Smooth muscle cell (in vitro differentiated cells): Measurements from ENCODE around the gene UBXN11. TPM values are rescaled to one million over a fixed set of nuclear protein-coding genes. Genes with fewer than 3 reads are reported as not detected.

Experiments used
- DNase-seq: peaks from one replicate; lab custom pipeline; 2025; ENCODE audit not compliant: unreplicated experiment; lab: John Stamatoyannopoulos, UW
- H2AFZ ChIP-seq: fragments of 200-600 bp; sonication (generic); 2 replicates; pipeline ENCODE4 v1.6.0; 2016; ENCODE audit warnings: antibody characterized with exemption, low read depth, mild to moderate bottlenecking
- H3F3A ChIP-seq: fragments of 200-600 bp; sonication (generic); 2 replicates; pipeline ENCODE4 v1.6.0; 2017; ENCODE audit warnings: antibody characterized with exemption, low read depth
- H3K27ac ChIP-seq: fragments of 200-600 bp; sonication (generic); 2 replicates; pipeline ENCODE4 v1.5.1; 2016; ENCODE audit warnings: low read depth, mild to moderate bottlenecking
- H3K27me3 ChIP-seq: fragments of 200-600 bp; sonication (generic); 2 replicates; pipeline ENCODE4 v1.6.1; 2016; ENCODE audit warnings: low read depth, mild to moderate bottlenecking
- H3K36me3 ChIP-seq: fragments of 200-600 bp; sonication (generic); 2 replicates; pipeline ENCODE4 v1.5.1; 2016; ENCODE audit warnings: low read depth
- H3K4me1 ChIP-seq: fragments of 200-600 bp; sonication (generic); 2 replicates; pipeline ENCODE4 v1.5.1; 2016; ENCODE audit warnings: low read depth
- H3K4me2 ChIP-seq: fragments of 200-600 bp; sonication (generic); 2 replicates; pipeline ENCODE4 v1.6.0; 2016; ENCODE audit warnings: mild to moderate bottlenecking
- H3K4me3 ChIP-seq: fragments of 200-600 bp; sonication (generic); 2 replicates; pipeline ENCODE4 v1.5.1; 2016; ENCODE audit warnings: mild to moderate bottlenecking
- H3K79me2 ChIP-seq: fragments of 200-600 bp; sonication (generic); 2 replicates; pipeline ENCODE4 v1.6.0; 2016; ENCODE audit warnings: low read depth, mild to moderate bottlenecking
- H3K9ac ChIP-seq: fragments of 200-600 bp; sonication (generic); 2 replicates; pipeline ENCODE4 v1.6.0; 2016; ENCODE audit warnings: low read depth
- H3K9me3 ChIP-seq: fragments of 200-600 bp; sonication (generic); replicated peaks from 2 replicates; pipeline ENCODE4 v1.5.1; 2016; ENCODE audit warnings: low read depth
- H4K20me1 ChIP-seq: fragments of 200-600 bp; sonication (generic); 2 replicates; pipeline ENCODE4 v1.6.0; 2016; ENCODE audit warnings: low read depth
- WGBS: methylation state at CpG from one replicate; pipeline ENCODE4 v1.1.7; 2016; ENCODE audit warnings: low lambda C conversion rate; 5-methylcytosine and 5-hydroxymethylcytosine counted together
- polyA plus RNA-seq: library from polyadenylated mRNA; unstranded; fragments of >200 nt; fragmentation: Nextera tagmentation; extraction: Ambion mirVana; gene quantifications from 2 replicates; pipeline ENCODE4 v1.2.1, GENCODE V29; 2016
- total RNA-seq: library from RNA; depleted of rRNA; stranded (reverse); fragments of >200 nt; gene quantifications from 2 replicates; pipeline ENCODE4 v1.2.3, GENCODE V29; 2014
- TF ChIP-seq, protein P1 (sequence below): fragments of 200-600 bp; sonication (generic); IDR thresholded peaks from 2 replicates; pipeline ENCODE4 v1.5.1; 2017; ENCODE audit warnings: borderline replicate concordance, mild to moderate bottlenecking, antibody characterized with exemption; ENCODE audit not compliant: insufficient read depth, poor library complexity, severe bottlenecking

UBXN11 gene, protein sequence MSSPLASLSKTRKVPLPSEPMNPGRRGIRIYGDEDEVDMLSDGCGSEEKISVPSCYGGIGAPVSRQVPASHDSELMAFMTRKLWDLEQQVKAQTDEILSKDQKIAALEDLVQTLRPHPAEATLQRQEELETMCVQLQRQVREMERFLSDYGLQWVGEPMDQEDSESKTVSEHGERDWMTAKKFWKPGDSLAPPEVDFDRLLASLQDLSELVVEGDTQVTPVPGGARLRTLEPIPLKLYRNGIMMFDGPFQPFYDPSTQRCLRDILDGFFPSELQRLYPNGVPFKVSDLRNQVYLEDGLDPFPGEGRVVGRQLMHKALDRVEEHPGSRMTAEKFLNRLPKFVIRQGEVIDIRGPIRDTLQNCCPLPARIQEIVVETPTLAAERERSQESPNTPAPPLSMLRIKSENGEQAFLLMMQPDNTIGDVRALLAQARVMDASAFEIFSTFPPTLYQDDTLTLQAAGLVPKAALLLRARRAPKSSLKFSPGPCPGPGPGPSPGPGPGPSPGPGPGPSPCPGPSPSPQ
- total RNA-seq: 3.3 and 4.8 TPM in 2 replicates
- 17.7 and 20.3 TPM in 2 replicates for polyA plus RNA-seq

DNA sequence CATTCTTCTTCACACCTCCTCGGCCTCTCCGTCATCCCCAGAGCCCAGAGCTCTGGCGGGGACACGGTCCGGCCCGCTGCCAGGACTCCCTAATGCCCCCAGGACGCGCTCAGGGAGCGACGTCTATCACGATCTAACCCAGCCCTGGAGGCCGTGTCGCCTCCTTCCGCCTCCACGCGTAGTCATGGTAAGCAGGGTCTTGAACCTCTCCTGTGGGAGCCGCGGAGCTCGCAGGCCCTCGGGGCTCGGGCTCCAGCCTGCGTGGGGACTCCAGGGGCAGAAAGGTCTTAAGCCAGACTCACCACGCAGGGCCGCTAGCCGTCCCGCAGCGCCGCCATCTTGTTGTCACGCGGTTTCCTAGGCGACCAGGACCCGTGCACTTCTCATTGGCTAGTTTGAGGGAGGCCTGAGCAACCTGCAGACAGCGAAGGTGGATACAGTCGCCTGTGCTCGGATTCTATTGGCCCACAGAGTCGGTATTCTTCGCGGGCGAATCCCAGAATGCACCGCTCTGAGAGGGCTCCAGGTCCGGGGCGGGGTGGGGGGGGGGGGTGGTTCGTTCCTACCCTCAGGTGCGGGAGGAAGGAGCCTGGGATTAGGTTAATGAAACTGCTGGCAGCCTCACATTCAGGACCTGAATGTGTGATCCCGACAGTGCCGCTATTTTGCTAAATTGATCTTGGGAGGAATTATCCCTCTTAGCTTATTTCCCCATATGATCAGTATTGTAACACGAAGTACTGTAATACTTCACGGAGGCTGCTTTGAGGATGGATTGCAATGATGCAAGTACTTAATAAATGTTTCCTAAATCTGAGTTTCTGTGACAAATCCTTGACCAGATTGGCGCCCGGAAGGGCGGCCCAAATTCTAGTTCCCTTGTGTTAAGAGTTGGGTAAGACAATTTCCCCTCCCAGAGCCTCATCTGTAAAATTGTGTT, at the start of gene UBXN11:
UBXN11 (minus strand) TSS at position 347 of the 940 bp plus-strand sequence. CDS start 3,753 bp downstream, outside the sequence.
- Histone ChIP-seq H3K36me3 (no peaks in the 10 kb centered on the region), H3K4me3 (peak within 1 kb of the TSS; percentile 91), H3K79me2 (no peaks in the 10 kb centered on the region), H3K27ac (peak within 1 kb of the TSS; percentile 65), H3K9ac (peak within 1 kb of the TSS; percentile 95), H3K27me3 (no peaks in the 10 kb centered on the region), H3K4me2 (peak within 1 kb of the TSS; percentile 99), H4K20me1 (no peaks in the 10 kb centered on the region), H3K9me3 (no peaks in the 10 kb centered on the region), H2AFZ (peak within 1 kb of the TSS; percentile 99), H3F3A (no peaks in the 10 kb centered on the region), H3K4me1 (peaks cover 10% of the 10 kb centered on the region)
- TF ChIP-seq, protein P1, sequence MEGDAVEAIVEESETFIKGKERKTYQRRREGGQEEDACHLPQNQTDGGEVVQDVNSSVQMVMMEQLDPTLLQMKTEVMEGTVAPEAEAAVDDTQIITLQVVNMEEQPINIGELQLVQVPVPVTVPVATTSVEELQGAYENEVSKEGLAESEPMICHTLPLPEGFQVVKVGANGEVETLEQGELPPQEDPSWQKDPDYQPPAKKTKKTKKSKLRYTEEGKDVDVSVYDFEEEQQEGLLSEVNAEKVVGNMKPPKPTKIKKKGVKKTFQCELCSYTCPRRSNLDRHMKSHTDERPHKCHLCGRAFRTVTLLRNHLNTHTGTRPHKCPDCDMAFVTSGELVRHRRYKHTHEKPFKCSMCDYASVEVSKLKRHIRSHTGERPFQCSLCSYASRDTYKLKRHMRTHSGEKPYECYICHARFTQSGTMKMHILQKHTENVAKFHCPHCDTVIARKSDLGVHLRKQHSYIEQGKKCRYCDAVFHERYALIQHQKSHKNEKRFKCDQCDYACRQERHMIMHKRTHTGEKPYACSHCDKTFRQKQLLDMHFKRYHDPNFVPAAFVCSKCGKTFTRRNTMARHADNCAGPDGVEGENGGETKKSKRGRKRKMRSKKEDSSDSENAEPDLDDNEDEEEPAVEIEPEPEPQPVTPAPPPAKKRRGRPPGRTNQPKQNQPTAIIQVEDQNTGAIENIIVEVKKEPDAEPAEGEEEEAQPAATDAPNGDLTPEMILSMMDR: no peak
- 3% methylated on average over 51 of the region's 51 CpGs for WGBS
- DNase-seq: peak; percentile 48

DNA sequence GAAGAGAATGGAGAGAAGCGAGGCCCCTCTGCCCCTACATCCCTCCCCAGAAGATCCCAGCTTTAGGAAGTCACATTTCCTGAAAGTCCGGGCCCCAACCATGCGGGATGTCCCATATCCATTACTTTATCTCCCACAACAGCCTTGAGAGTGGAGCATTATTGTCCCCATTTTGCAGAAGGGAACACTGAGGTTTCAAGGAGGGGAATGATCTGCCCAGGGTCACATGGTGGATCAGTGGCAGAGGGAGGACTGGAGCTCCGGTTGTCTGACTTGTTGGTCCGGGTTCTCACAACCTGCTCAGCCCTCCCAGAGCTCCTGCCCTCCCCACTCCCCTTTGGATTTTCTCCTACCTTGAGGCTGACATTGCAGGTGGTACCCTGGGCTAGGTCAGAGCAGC, 49.7 kb upstream of the UBXN11 start:
- no peaks in the 10 kb centered on the region for H3K9me3 ChIP-seq
- no peaks in the 10 kb centered on the region for H4K20me1 ChIP-seq
- no peak overlapping the region for H3K4me2 ChIP-seq
- H3K4me1 ChIP-seq: peaks cover 7% of the 10 kb centered on the region
- no peak overlapping the region for H2AFZ ChIP-seq
- 94% methylated on average over 5 of the region's 5 CpGs for WGBS
- no peak overlapping the region for H3K27ac ChIP-seq
- no peak overlapping the region for H3K9ac ChIP-seq
- peaks cover 41% of the 10 kb centered on the region for H3K27me3 ChIP-seq
- no peak overlapping the region for H3K4me3 ChIP-seq
- DNase-seq: no peak
- H3K36me3 ChIP-seq: no peaks in the 10 kb centered on the region
- H3K79me2 ChIP-seq: no peaks in the 10 kb centered on the region
- no peaks in the 10 kb centered on the region for H3F3A ChIP-seq
- TF ChIP-seq, protein P1: no peak

DNA sequence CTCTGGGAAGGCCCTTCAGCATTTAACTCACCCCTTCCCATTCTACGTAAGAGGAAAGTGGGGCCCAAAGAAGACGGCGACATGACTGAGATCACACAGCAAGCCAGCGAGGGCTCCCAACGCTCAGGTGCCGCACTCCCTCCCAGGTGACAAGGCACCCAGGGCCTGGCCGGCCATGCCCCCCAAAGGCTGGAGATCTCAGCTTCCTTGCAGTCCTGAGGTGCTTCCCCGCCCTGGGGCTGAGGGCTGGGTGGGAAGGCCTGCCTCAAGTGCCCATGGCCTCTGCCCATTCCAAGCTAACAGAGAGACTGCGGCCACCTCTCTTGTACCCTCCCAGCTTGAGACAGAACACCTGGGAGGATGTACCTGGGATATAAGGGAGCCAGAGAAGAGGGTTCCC, 48.5 kb upstream of the UBXN11 start:
- TF ChIP-seq, protein P1: no peak
- H3K36me3 ChIP-seq: no peaks in the 10 kb centered on the region
- no peak overlapping the region for H3K4me2 ChIP-seq
- DNase-seq: no peak
- 95% methylated on average over 9 of the region's 9 CpGs for WGBS
- H3K9ac ChIP-seq: no peak overlapping the region
- H3K4me1 ChIP-seq: peaks cover 14% of the 10 kb centered on the region
- H4K20me1 ChIP-seq: no peaks in the 10 kb centered on the region
- no peaks in the 10 kb centered on the region for H3F3A ChIP-seq
- no peak overlapping the region for H3K4me3 ChIP-seq
- peaks cover 30% of the 10 kb centered on the region for H3K27me3 ChIP-seq
- no peaks in the 10 kb centered on the region for H3K79me2 ChIP-seq
- H2AFZ ChIP-seq: no peak overlapping the region
- no peaks in the 10 kb centered on the region for H3K9me3 ChIP-seq
- no peak overlapping the region for H3K27ac ChIP-seq
